HG02885 (cell line): ENCODE measurements around the gene KYNU.
"Not testable (repeated sequence)": the region's sequence is repeated elsewhere in the genome, so short reads cannot be mapped to it uniquely, and the experiment has no call there.

Experiments
- ATAC-seq: cut with Tn5 transposase; IDR thresholded peaks from one replicate; pipeline ENCODE4 v1.9.1; 2021; ENCODE audit warnings: mild to moderate bottlenecking; ENCODE audit not compliant: unreplicated experiment, poor library complexity

Gene KYNU

DNA sequence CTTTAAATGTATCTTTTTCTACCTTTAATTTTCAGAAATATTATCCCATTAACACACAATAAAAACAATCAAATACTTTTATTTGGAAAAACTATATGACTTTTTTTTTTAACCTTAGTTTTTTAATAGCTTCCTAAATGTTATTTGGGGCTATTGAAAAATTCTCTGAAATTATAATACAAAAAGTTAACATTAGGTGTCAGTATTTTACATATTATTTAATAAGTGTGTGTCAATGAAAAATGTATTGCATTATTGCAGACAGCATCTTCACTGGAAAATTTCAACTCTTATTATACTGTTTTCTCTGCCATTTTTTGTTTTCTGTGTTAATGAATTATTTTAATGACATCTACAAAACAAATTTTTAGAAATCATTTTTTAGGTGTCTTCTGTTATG lies 200.6 kb downstream of the KYNU start:
- ATAC-seq = no peak

DNA sequence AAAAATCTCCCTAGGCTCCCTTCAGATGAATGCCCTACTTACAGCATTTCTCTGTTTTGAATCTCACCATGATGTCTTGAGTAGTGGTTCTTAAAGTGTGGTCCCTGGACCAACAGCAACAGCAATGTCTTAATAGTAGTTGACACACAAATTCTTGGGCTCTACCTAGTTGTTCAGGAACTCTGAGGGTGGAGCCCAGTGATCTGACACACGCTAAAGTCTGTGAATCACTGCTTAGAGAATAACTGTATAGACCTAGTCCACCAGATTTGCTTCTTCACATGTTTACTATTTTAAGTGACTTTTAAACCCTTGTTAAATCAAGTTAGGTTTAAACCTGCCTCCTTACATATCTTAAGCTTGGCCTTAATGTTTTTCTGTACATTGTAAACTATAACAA lies 204.2 kb downstream of the KYNU start:
- no peak for ATAC-seq

DNA sequence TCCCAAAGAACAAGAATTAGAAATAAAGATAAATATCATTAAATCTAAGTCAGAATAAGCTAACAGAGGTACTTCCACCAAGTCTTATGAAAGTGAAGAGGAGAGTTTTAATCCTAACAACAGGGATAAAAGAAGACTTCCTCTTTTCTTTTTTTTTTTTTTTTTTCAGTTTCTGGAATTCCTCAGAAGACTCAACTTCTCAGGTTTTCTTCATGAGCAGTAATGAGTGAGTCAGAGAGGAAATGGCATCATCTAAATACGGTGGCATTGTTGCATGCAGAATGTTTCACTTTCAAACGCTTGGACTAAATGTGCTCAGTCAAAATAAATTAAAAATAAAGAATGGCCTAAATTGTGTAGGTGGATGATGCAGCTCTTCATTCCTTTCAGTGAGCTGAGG lies 206.2 kb downstream of the KYNU start:
- ATAC-seq = peak; percentile 34

DNA sequence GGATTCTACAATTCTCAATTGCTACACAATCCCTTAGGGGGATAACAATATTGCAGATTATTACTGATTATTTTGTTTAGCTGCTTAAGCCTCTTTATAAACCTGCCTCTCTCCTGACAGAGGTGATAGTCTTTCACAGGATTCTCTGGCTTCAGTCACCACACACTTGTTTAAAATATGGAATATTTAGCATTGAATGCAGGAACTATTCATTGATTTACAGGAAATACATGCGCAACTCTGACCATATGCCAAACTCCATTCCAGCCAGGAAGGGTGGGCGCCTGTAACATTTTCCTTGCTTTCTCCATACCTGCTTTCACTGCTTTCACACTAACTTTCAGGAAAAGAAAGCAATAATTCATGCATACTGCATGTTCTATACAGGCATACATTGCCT lies 207.0 kb downstream of the KYNU start:
- ATAC-seq = no peak

DNA sequence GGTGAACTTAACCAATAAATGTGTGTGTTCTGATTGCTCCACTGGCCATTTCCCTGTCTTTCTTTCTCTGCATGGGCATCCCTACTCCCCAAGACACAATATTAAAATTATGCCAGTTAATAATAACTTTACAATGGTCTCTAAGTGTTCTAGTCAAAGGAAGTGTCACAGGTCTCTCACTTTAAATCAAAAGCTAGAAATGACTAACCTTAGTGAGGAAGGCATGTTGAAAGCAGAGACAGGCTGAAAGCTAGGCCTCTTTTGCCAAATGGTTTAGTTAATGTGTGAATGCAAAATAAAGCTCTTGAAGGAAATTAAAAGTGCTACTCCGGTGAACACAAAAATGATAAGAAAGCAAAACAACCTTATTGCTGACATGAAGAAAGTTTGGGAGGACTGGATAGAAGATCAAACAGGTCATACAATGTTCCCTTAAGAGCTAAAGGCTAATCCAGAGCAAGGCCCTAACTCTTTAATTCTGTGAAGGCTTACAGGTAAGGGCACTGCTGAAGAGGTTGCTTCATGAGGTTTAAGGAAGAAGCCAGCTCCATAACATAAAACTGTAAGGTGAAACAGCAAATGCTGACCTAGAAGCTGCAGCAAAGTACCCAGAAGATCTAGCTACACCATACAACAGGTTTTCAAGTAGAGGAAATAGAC lies 207.8 kb downstream of the KYNU start:
- peak; percentile 68 for ATAC-seq

- no peak for ATAC-seq
Measured at GRCh38 chr2:143087033-143087432, 209.6 kb downstream of the KYNU start.

GRCh38 chr2:143088388-143088787 lies 210.9 kb downstream of the KYNU start:
- ATAC-seq = no peak

GRCh38 chr2:143089520-143089919 lies 212.1 kb downstream of the KYNU start:
- not testable (repeated sequence) for ATAC-seq
